Lung (tissue), 12 donors: ENCODE data around the gene DOCK10. TPM values are rescaled to one million over a fixed set of nuclear protein-coding genes. Genes with fewer than 3 reads are reported as not detected.

Experiments used
- ATAC-seq: fragments of 200-7000 bp; cut with Tn5 transposase; one replicate; pipeline ENCODE4 v1.9.1; 2020; ENCODE audit warnings: moderate number of reproducible peaks; ENCODE audit not compliant: insufficient read depth, low FRiP score
- DNase-seq, 3 donors: peaks; one replicate each; pipeline ENCODE4 v3.0.0-alpha.2; 2013 to 2017
- H3K27ac ChIP-seq, 2 donors: one replicate each; pipeline ENCODE4 v1.5.1; 2013; ENCODE audit warnings: mild to moderate bottlenecking in 2 of 2, moderate library complexity in 2 of 2, control low read depth in 1 of 2, inconsistent platforms in 1 of 2, low read depth in 1 of 2, low read length in 1 of 2
- H3K27me3 ChIP-seq, 3 donors: one replicate each; pipeline ENCODE4 v1.5.1; 2013; ENCODE audit warnings: low read length in 2 of 3; ENCODE audit not compliant: control insufficient read depth in 3 of 3, insufficient read depth in 3 of 3
- H3K36me3 ChIP-seq, 4 donors: one replicate each; pipeline ENCODE4 v1.5.1; 2013; ENCODE audit warnings: low read length in 4 of 4, mild to moderate bottlenecking in 1 of 4, moderate library complexity in 1 of 4; ENCODE audit not compliant: control insufficient read depth in 4 of 4, insufficient read depth in 4 of 4
- H3K4me1 ChIP-seq, 5 donors: one replicate each; pipeline ENCODE4 v1.5.1; 2013; ENCODE audit warnings: low read length in 5 of 5, mild to moderate bottlenecking in 2 of 5, moderate library complexity in 1 of 5; ENCODE audit not compliant: control insufficient read depth in 5 of 5, insufficient read depth in 5 of 5
- H3K4me3 ChIP-seq: one replicate; pipeline ENCODE4 v1.5.1; 2013; ENCODE audit warnings: mild to moderate bottlenecking, control low read depth, moderate library complexity
- H3K9ac ChIP-seq, 2 donors: one replicate each; pipeline ENCODE4 v1.5.1; 2013; ENCODE audit warnings: low read length in 2 of 2, control low read depth in 1 of 2; ENCODE audit not compliant: insufficient read depth in 1 of 2
- H3K9me3 ChIP-seq, 4 donors: one replicate each; pipeline ENCODE4 v1.5.1; 2013; ENCODE audit warnings: low read length in 3 of 4, mild to moderate bottlenecking in 1 of 4, moderate library complexity in 1 of 4; ENCODE audit not compliant: control insufficient read depth in 4 of 4, insufficient read depth in 3 of 4
- WGBS, 2 donors: extraction: QIAGEN DNeasy Blood & Tissue Kit; methylation state at CpG; one replicate each; pipeline ENCODE4 v1.1.7; 2013; 5-methylcytosine and 5-hydroxymethylcytosine counted together
- polyA plus RNA-seq, 2 donors: library from polyadenylated mRNA; stranded (reverse); fragments of 200-250 nt; gene quantifications; one replicate each; pipeline ENCODE4 v1.2.1, GENCODE V29; 2013
- total RNA-seq, 2 donors: library from RNA; depleted of rRNA in 1 of 2; stranded (reverse); fragments of >200 nt in 1 of 2; gene quantifications; one replicate each; pipeline ENCODE4 v1.2.1, GENCODE V29; 2014 to 2021
- TF ChIP-seq, protein P1 (sequence below): IDR thresholded peaks from 2 replicates; pipeline ENCODE4 v1.5.1; 2012; ENCODE audit warnings: mild to moderate bottlenecking; ENCODE audit errors: control extremely low read depth, extremely low read depth
- donor health status: control.
- donor health status: control.
- donor health status: Bipolar disorder and iron deficiency.
- donor health status: healthy.
- donor health status: DM: yes; HTN: yes; CAD: no.

DOCK10 gene
- total and polyA plus RNA-seq, 4 donors: 3.1 to 39.8 (median 18.0) TPM

DNA sequence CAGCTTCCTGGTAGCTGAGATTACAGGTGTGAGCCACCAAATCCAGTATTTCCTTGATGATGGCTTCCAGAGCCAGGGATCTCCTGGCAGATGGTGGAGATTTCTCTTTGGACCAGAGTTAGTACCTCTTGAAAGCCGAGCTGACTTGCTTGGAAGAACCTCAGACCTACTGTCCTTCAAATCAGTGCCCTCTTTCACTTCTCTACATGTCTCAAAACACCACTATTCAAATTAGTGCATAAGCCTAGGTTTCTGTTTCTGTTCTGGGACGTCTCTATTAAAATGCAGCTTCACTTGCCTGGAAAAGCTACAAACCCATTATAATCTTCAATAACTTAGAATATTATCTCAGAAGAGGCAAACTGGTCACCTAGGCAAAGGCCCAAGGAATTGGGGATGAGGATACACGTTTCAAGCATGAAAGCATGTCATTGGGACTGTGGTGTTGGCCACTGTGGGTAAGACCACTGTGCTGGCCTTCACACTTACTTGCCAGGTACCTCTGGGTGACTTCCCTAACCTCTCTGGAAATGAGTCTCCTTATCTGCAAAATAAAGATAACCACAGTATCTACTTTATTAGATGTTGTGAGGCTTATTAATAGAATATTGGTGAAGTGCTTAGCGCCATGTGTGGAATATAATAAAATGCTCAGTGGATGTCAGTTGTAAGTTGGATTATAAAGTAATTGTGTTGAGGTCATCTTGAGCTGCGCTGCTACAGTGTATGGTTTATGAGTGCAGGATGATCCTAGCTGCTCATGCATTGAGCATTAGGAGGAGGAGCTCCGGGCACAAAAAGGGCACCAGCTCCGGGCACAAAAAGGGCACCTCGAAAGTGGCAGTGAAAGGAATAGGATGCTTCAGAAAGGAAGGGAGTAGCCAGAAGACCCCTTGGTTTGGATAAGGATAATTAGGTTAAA, 84.5 kb downstream of the DOCK10 start:
- ATAC-seq: no peak
- TF ChIP-seq, protein P1, sequence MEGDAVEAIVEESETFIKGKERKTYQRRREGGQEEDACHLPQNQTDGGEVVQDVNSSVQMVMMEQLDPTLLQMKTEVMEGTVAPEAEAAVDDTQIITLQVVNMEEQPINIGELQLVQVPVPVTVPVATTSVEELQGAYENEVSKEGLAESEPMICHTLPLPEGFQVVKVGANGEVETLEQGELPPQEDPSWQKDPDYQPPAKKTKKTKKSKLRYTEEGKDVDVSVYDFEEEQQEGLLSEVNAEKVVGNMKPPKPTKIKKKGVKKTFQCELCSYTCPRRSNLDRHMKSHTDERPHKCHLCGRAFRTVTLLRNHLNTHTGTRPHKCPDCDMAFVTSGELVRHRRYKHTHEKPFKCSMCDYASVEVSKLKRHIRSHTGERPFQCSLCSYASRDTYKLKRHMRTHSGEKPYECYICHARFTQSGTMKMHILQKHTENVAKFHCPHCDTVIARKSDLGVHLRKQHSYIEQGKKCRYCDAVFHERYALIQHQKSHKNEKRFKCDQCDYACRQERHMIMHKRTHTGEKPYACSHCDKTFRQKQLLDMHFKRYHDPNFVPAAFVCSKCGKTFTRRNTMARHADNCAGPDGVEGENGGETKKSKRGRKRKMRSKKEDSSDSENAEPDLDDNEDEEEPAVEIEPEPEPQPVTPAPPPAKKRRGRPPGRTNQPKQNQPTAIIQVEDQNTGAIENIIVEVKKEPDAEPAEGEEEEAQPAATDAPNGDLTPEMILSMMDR: no peak
- no peak overlapping the region for H3K9ac ChIP-seq
- H3K27ac ChIP-seq: no peak overlapping the region
- no peak overlapping the region for H3K4me3 ChIP-seq
- 82 to 85% methylated on average over 8 of the region's 8 CpGs for WGBS, 2 donors
- DNase-seq: no peak
- H3K4me1 ChIP-seq: peaks cover 0 to 46% (median 3%) of the 10 kb centered on the region in 5 donors
- no peaks in the 10 kb centered on the region for H3K27me3 ChIP-seq
- H3K36me3 ChIP-seq: no peaks in the 10 kb centered on the region
- H3K9me3 ChIP-seq: no peaks in the 10 kb centered on the region

- Histone ChIP-seq H3K9ac (no peak overlapping the region), H3K9me3 (no peaks in the 10 kb centered on the region), H3K4me3 (no peak overlapping the region), H3K27me3 (no peaks in the 10 kb centered on the region), H3K36me3 (peaks cover 0 to 2% (median 0%) of the 10 kb centered on the region in 4 donors), H3K27ac (no peak overlapping the region), H3K4me1 (peaks cover 0 to 35% (median 3%) of the 10 kb centered on the region in 5 donors)
- DNase-seq (no peak), ATAC-seq (no peak)
- WGBS, 2 donors: 61 to 75% methylated on average over 3 of the region's 3 CpGs
- TF ChIP-seq, protein P1: no peak
Measured at GRCh38 chr2:224956706-224957105, 85.6 kb downstream of the DOCK10 start.

DNA sequence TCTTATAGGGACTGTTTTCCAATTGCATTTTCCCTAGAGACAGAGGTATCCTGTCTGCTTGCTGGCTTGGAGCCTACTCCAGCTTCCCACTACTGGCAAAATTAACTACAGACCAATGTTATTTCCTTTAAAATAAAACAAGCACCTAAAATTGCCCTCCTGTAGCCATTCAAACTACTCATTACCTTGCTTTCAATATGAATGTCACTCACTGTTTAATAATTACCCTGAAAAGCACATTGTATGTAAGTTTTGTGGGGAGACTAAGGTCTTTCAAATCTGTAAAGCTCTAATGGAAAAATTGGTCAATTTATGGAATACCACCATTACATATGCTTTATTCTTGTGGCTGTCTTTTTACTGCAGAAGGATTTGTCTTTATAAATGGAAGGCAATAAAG, 87.3 kb downstream of the DOCK10 start:
- no peak overlapping the region for H3K9ac ChIP-seq
- H3K9me3 ChIP-seq: no peaks in the 10 kb centered on the region
- peaks cover 0 to 23% (median 0%) of the 10 kb centered on the region in 5 donors for H3K4me1 ChIP-seq
- TF ChIP-seq, protein P1: no peak
- no peaks in the 10 kb centered on the region for H3K27me3 ChIP-seq
- no peak overlapping the region for H3K4me3 ChIP-seq
- H3K27ac ChIP-seq: no peak overlapping the region
- ATAC-seq (no peak), DNase-seq (no peak)
- H3K36me3 ChIP-seq: peaks cover 0 to 4% (median 0%) of the 10 kb centered on the region in 4 donors
